HCT116 (cell line): ENCODE results near the gene LRP1B. TPM values are rescaled to one million over a fixed set of nuclear protein-coding genes. Genes with fewer than 3 reads are reported as not detected.

Source experiments
- ATAC-seq: fragments of 200-7000 bp; cut with Tn5 transposase; 2 replicates; pipeline ENCODE4 v1.9.1; 2020; ENCODE audit warnings: mild to moderate bottlenecking, moderate library complexity
- BruUV-seq: library from RNA; stranded (reverse); fragments of 400-500 nt; replicated peaks from 2 replicates; lab custom pipeline; 2021; lab: Mats Ljungman, UMichigan
- CTCF ChIA-PET: fragments of 300-600 bp; sonication (Branson Sonifier 250); formaldehyde crosslinking; loops from one replicate; lab custom pipeline; 2021; ENCODE audit warnings: antibody characterized with exemption; lab: Charles Lee
- POLR2A ChIA-PET: fragments of 300-600, 350-600 bp; sonication (Branson Sonifier 250); formaldehyde crosslinking; loops from one replicate; lab custom pipeline; 2021; ENCODE audit warnings: antibody characterized with exemption; lab: Charles Lee
- RAD21 ChIA-PET, 2 experiments: fragments of 300-600 bp; sonication (Branson Sonifier 250); formaldehyde crosslinking; loops; one replicate each; lab custom pipeline; 2023; ENCODE audit warnings: low total read pairs in 2 of 2; ENCODE audit not compliant: uncharacterized antibody in 2 of 2, unreplicated experiment in 2 of 2, low non-redundant PET in 1 of 2; lab: Charles Lee
- DNase-seq: peaks from one replicate; pipeline ENCODE4 v3.0.0-alpha.2; 2010; ENCODE audit warnings: low read depth, low spot score
- H2AFZ ChIP-seq: fragments of 200-600 bp; shearing (Covaris generic), sonication (generic); 2 replicates; pipeline ENCODE4 v1.6.1; 2017; ENCODE audit warnings: low read depth, mixed run types, mixed read lengths, antibody characterized with exemption, low read length; ENCODE audit not compliant: poor library complexity, severe bottlenecking
- H3K27ac ChIP-seq: 2 replicates; pipeline ENCODE4 v1.5.1; 2012; ENCODE audit warnings: low read depth, low read length
- H3K27me3 ChIP-seq: fragments of 200-600 bp; sonication (generic); 2 replicates; pipeline ENCODE4 v1.6.1; 2016; ENCODE audit warnings: mixed run types, low read length, mixed read lengths; ENCODE audit not compliant: insufficient read depth
- H3K36me3 ChIP-seq, 2 experiments: fragments of 200-500 bp in 1 of 2; fragments of 200-600 bp in 1 of 2; sonication (Bioruptor generic) in 1 of 2; sonication (generic) in 1 of 2; 2 replicates each; pipeline versions ENCODE4 v1.5.1 to v1.6.1; 2014 to 2016; ENCODE audit warnings: low read length in 2 of 2, inconsistent platforms in 1 of 2, mixed read lengths in 1 of 2, mixed run types in 1 of 2; ENCODE audit not compliant: insufficient read depth in 2 of 2, control insufficient read depth in 1 of 2
- H3K4me1 ChIP-seq, 2 experiments: fragments of 200-600 bp in 1 of 2; sonication (generic) in 1 of 2; 2 replicates each; pipeline versions ENCODE4 v1.5.1 to v1.6.1; 2012 to 2017; ENCODE audit warnings: low read length in 2 of 2, inconsistent platforms in 1 of 2, mild to moderate bottlenecking in 1 of 2, mixed read lengths in 1 of 2, mixed run types in 1 of 2, moderate library complexity in 1 of 2; ENCODE audit not compliant: insufficient read depth in 2 of 2, control insufficient read depth in 1 of 2
- H3K4me2 ChIP-seq: fragments of 200-600 bp; sonication (generic); 2 replicates; pipeline ENCODE4 v1.6.1; 2017; ENCODE audit warnings: mixed run types, low read length, mixed read lengths
- H3K4me3 ChIP-seq, 2 experiments: fragments of 200-600 bp in 1 of 2; sonication (generic) in 1 of 2; replicated peaks in 1 of 2; 2 replicates each; pipeline ENCODE4 v1.5.1; 2011 to 2016; ENCODE audit warnings: low read length in 2 of 2, control low read depth in 1 of 2, low read depth in 1 of 2, mild to moderate bottlenecking in 1 of 2, mixed read lengths in 1 of 2, mixed run types in 1 of 2
- H3K79me2 ChIP-seq: fragments of 200-600 bp; sonication (generic); 2 replicates; pipeline ENCODE4 v1.6.1; 2017; ENCODE audit warnings: mild to moderate bottlenecking, mixed run types, low read length, moderate library complexity, mixed read lengths; ENCODE audit not compliant: insufficient read depth
- H3K9ac ChIP-seq: fragments of 200-600 bp; sonication (generic); 2 replicates; pipeline ENCODE4 v1.6.1; 2016; ENCODE audit warnings: low read length, mixed read lengths
- H3K9me2 ChIP-seq: fragments of 200-600 bp; sonication (generic), shearing (Covaris generic); 2 replicates; pipeline ENCODE4 v1.6.1; 2017; ENCODE audit warnings: mixed run types, mild to moderate bottlenecking, moderate library complexity; ENCODE audit not compliant: insufficient read depth
- H3K9me3 ChIP-seq, 2 experiments: fragments of 200-500 bp in 1 of 2; fragments of 200-600 bp in 1 of 2; sonication (Bioruptor generic) in 1 of 2; sonication (generic) in 1 of 2; 2 replicates each; pipeline ENCODE4 v1.6.1; 2014 to 2017; ENCODE audit warnings: low read length in 2 of 2, mixed read lengths in 2 of 2, inconsistent platforms in 1 of 2, low read depth in 1 of 2, mild to moderate bottlenecking in 1 of 2, mixed run types in 1 of 2, moderate library complexity in 1 of 2; ENCODE audit not compliant: control insufficient read depth in 1 of 2, insufficient read depth in 1 of 2
- H4K20me1 ChIP-seq: fragments of 200-600 bp; sonication (generic), shearing (Covaris generic); 2 replicates; pipeline ENCODE4 v1.6.1; 2017; ENCODE audit warnings: mixed run types, mild to moderate bottlenecking, moderate library complexity; ENCODE audit not compliant: insufficient read depth
- CBX3 ChIP-seq: IDR thresholded peaks from 2 replicates; pipeline ENCODE4 v1.6.1; 2012; ENCODE audit warnings: low read depth
- CEBPB ChIP-seq: IDR thresholded peaks from 2 replicates; pipeline ENCODE4 v1.6.1; 2012; ENCODE audit warnings: low read depth
- CTCF ChIP-seq, 3 experiments: fragments of 200-600 bp in 1 of 3; sonication (generic) in 1 of 3; IDR thresholded peaks in 2 of 3; conservative IDR thresholded peaks in 1 of 3; 2 replicates each; pipeline ENCODE4 v1.5.1; 2012 to 2017; ENCODE audit warnings: low read depth in 2 of 3, low read length in 2 of 3, antibody characterized with exemption in 1 of 3, borderline replicate concordance in 1 of 3, control low read depth in 1 of 3, mild to moderate bottlenecking in 1 of 3, mixed read lengths in 1 of 3, mixed run types in 1 of 3, moderate library complexity in 1 of 3; ENCODE audit not compliant: insufficient read depth in 1 of 3
- EZH2 ChIP-seq: fragments of 200-600 bp; sonication (generic); IDR thresholded peaks from 2 replicates; pipeline ENCODE4 v1.6.1; 2017; ENCODE audit warnings: antibody characterized with exemption, mixed run types
- REST ChIP-seq: IDR thresholded peaks from 2 replicates; pipeline ENCODE4 v1.6.1; 2012; ENCODE audit warnings: low read depth
- TCF7L2 ChIP-seq: IDR thresholded peaks from 2 replicates; pipeline ENCODE4 v1.7.0; 2011; ENCODE audit warnings: borderline replicate concordance, inconsistent platforms; ENCODE audit not compliant: insufficient read depth, insufficient read length; ENCODE audit errors: extremely low read depth
- ZNF274 ChIP-seq: fragments of 200-500 bp; sonication (Bioruptor generic); IDR thresholded peaks from 2 replicates; pipeline ENCODE4 v1.6.1; 2014; ENCODE audit warnings: mild to moderate bottlenecking, low read depth, low read length, inconsistent platforms
- intact Hi-C: fragments of 100-400 bp; cut with micrococcal nuclease; formaldehyde crosslinking; loops from 2 replicates; pipeline ENCODE4 v1.10.0; 2022
- total RNA-seq: library from RNA; stranded (reverse); gene quantifications from one replicate; pipeline ENCODE4 v1.2.1, GENCODE V29; 2021; ENCODE audit not compliant: unreplicated experiment

The LRP1B gene
- total RNA-seq, 1 experiment from 2014 or later: 0.34 TPM

- TF ChIP-seq CTCF (IDR thresholded peaks at IDR 0.05 in 2 of 3, conservative IDR thresholded peaks at IDR 0.05 in 1 of 3; ENCODE audit: borderline replicate concordance in 1 of 3, insufficient read depth in 1 of 3, low read depth in 2 of 3, low read length in 2 of 3) (no peak), CBX3 (no peak), CEBPB (no peak), ZNF274 (no peak), TCF7L2 (no peak), EZH2 (no peak), REST (no peak)
- H3K36me3 ChIP-seq: no peaks in the 10 kb centered on the region
- no peak overlapping the region for H3K4me3 ChIP-seq
- ChIA-PET CTCF (no interaction called here), POLR2A (no interaction called here), RAD21 (no interaction called here)
- no peaks in the 10 kb centered on the region for H3K79me2 ChIP-seq
- intact Hi-C loops: no loop called here
- no peak for ATAC-seq
- no peaks in the 10 kb centered on the region for H3K9me2 ChIP-seq
- H2AFZ ChIP-seq: no peak overlapping the region
- no peak overlapping the region for H3K9ac ChIP-seq
- no peaks in the 10 kb centered on the region for H4K20me1 ChIP-seq
- H3K9me3 ChIP-seq: no peaks in the 10 kb centered on the region
- no peaks in the 10 kb centered on the region for H3K4me1 ChIP-seq
- H3K4me2 ChIP-seq: no peak overlapping the region
- DNase-seq: no peak
- no TSS peak for BruUV-seq
- H3K27me3 ChIP-seq: no peaks in the 10 kb centered on the region
- H3K27ac ChIP-seq: no peak overlapping the region
Observed at GRCh38 chr2:141151611-141152286, 979.1 kb downstream of the LRP1B start.
